HG02943 (cell line): ENCODE results near the gene TAS2R50.
"Not testable (repeated sequence)": the region's sequence is repeated elsewhere in the genome, so short reads cannot be mapped to it uniquely, and the experiment has no call there.

Source experiments
- ATAC-seq: cut with Tn5 transposase; IDR thresholded peaks from one replicate; pipeline ENCODE4 v1.9.1; 2021; ENCODE audit warnings: mild to moderate bottlenecking, low read depth, moderate library complexity; ENCODE audit not compliant: unreplicated experiment

TAS2R50 gene, protein sequence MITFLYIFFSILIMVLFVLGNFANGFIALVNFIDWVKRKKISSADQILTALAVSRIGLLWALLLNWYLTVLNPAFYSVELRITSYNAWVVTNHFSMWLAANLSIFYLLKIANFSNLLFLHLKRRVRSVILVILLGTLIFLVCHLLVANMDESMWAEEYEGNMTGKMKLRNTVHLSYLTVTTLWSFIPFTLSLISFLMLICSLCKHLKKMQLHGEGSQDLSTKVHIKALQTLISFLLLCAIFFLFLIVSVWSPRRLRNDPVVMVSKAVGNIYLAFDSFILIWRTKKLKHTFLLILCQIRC

DNA sequence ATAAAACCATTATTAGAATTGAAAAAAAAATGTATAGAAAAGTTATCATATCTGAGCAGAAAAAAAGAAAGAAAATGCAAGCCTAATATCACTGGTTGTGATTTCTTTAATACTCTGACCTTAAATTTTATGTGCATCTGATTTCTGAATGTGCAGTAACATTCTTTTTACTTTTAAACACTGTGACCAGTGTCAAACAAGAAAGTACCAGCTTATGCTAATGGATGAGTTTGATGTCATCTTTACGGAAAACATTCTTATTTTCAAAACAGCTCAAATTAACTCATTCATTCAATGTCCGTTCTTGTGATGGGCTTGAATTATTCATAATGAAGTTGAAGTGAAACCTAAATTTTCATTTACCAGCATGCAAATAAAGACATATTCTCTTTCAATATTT is at the start of gene TAS2R50:
Gene TAS2R50, minus strand, starts transcription at position 101 of the 400 bp plus-strand sequence. Its CDS starts 52 bp downstream, at position 49.
- ATAC-seq, result no peak

DNA sequence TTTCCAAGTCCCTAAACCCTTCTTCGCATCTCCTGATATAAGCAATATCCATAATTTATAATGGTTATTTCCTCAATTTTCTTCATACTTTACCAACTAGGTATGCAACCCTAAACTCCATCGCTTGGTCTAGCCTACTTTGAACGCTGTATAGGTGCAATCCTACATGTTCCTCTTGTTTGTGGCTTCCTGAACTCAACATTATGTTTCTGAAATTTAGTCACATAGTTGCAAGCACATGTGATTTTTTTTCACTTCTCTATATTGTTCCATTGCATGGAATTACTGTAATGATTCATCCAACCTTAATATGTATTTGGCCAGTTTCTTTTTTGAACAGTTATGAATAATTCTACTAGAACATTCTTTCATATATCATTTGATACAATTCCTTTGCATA is 47.2 kb upstream of the TAS2R50 start:
- not testable (repeated sequence) for ATAC-seq

DNA sequence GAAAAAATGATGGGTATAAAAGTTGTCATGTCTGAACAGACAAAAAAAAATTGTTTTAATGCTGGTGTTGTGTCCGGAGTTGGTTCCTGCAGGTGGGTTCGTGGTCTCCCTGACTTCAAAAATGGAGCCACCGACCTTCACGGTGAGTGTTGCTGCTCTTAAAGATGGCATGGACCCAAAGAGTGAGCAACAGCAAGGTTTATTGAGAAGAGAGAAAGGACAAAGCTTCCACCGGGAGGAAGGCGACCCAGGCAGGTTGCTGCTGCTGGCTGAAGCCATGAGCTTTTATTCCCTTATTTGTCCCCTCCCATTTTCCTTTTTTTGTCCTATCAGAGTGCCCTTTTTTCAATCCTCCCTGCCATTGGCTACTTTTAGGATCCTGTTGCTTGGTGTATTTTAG is 44.6 kb upstream of the TAS2R50 start, which contains the start of gene TAS2R31:
Gene TAS2R31, minus strand, starts transcription at position 101 of the 400 bp plus-strand sequence. Its CDS starts 72 bp downstream, at position 29.
- ATAC-seq, result no peak

DNA sequence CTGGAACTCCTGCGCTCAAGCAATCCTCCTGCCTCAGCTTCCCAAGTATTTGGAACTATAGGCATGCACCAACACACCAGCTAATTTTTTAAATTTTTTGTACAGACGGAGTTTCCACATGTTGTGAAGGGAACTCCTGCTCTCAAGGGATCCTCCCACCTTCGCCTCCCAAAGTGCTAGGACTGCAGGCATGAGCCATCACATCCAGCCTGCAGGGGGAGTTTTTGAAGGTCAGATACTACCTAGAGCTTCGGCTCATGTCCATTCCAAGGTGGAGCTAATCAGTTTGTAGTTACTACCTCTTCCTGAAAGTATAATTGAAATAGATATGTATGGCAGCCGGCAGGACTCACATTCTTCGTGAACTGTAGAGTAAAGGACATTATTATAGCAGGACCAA is 39.4 kb upstream of the TAS2R50 start:
- ATAC-seq, result no peak

DNA sequence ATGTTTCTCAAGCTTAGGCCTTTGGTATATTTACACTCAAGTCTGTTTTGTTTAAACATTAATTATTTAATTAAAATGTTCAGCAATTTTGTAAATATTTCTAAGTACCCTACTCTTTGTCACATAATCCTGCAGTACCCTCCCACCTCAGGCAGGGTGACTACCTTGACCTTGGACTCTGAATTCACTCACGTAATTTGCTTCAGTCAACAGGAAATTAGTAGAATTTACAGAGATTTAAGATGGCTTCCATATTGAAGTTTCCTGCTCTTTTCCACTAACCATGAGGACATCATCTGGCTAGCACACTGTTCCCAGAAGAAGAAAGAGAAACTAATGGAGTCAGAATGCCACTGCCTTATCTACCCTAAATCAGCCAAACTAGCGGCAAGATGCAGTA is 36.7 kb upstream of the TAS2R50 start:
- no peak for ATAC-seq

DNA sequence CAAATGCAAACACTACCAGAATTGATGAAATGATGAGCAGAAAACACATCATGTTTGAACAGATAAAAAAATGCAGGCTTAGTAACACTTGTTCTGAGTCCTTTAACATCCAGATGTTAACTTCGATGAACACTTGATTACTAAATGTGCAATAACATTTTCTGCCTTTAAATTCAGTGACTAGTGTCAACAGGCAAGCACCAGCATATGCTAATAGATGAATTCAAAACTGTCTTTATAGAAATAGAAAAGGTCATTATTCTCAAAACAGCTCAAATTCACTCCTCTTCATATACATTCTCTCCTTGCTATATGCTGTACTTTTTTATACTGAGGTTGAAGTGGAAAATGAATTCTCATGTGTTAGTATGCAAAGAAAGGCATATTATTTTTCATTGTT is 35.8 kb upstream of the TAS2R50 start, which contains the start of gene TAS2R19:
Gene TAS2R19, minus strand, starts transcription at position 101 of the 400 bp plus-strand sequence. Its CDS starts 49 bp downstream, at position 52.
- ATAC-seq, result no peak

DNA sequence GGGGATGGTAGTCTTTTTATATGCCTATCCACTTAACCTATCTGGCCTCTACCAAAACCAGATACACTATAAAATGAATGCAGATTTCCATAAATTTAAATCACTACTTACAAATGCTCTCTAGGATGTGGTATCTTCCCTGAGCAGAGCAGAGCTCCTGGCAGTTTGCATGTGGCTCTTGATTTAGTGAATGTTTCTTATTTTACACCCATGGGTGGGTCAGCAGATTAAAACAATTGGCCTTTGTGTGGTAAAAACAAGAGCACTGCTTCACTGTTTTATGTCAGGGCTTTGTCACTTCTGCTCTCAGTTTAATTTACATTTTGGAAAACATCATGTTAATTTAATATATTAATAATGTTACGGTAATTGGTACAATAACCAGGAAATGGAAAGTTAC is 30.2 kb upstream of the TAS2R50 start:
- ATAC-seq, result no peak

DNA sequence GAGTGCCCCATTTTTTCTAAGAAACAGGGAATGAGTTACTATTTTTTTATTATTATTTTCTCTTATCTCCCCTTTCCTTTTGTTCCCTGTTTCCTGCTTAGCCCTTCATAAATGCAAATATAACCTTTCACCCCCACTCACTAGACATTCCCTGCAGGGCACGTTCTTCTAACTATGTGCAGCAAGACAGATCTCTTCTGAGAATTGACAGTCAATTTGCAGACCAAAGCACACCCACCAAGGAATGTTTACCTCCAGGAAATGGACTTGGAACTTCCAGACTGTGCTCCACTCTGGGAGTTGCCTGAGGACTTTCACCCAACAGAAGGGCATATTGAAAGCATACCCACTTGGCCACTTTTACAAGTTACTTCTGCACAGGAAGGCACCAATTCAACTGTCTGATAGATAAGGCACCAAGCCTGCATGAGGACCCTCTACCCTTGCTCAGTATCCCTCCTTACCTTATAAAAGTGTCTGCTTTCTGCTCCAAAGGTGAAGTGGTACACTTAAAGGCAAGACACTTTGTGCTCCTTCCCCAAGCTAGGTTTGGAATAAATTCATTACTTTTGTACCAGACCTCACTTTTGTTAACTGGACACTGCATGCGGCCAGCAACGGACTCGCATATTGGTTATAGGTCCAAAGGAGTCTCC is 29.2 kb upstream of the TAS2R50 start:
- no peak for ATAC-seq

DNA sequence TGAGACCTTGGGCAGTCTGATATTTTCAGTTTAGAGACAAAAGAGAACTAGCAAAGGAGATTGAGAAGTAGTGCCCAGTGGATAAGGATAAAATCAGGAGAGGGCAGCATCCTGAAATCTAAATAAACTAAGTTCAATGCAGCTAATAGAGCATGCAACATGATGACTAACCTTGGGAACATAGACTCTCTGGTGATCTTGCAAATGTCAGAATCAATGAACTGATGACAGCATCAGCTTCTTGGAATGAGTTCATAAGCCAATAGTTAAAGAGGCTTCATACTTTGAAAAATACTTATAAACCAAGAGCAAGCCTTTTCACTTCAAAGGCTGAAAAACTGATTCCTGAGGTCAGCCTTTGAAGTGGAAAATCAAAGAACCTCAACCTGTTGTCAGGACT is 27.5 kb upstream of the TAS2R50 start:
- ATAC-seq, result no peak

DNA sequence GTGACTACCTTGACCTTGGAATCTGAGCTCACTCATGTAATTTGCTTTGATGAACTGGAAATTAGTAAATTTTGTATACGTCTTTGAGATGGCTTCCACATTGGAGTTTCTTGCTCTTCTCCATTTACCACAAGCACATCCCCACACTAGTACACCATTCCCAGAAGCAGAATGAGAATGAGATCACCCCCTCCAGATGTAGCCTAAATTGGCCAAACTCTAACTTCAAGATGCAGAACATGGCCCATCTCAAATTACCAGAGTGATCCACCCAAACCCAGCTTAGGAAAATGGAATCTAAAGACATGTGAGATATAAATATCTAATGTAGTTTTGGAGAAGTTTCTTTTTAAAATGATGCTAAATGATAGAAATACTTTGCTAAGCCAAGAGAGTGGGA is 20.9 kb upstream of the TAS2R50 start:
- no peak for ATAC-seq

DNA sequence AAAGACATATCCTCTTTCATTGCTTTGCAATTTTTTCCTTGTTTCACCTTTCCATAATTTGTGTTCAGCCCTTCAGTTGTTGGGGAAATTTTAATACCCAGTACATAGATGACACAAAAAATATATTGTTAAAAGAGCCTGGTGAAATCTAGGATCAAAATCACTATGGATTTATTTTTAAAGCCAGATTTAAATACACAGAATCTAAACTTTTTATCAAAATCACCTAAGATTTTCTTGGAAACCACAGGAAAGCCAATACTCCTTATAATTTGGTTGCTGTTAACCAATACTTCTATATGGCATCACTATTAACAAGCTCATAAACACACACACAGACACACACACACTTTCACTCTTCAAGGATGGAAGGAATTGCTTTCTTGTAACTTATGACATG is 11.5 kb upstream of the TAS2R50 start, which contains the start of gene TAS2R20:
Gene TAS2R20, minus strand, starts transcription at position 101 of the 400 bp plus-strand sequence. CDS start 429 bp downstream, outside the sequence.
- no peak for ATAC-seq

DNA sequence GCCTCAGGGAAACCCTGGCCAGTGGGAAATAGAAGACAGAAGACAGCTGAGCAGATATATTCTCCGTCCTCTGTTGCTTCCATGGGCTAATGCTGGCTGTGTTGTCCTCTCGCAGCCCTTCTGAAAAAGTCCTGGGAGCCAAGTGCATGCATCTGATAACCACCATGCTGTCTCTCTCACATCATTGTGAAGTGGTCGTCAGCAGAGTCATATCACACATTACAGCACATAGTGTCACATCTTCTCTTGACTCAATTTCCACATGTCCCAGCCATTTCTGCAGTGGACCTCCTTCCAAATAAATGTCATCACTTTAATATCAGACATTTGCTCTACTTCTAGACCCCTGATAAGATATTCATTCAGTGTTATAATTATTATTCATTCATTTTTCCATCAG is 7.6 kb upstream of the TAS2R50 start:
- ATAC-seq, result no peak

DNA sequence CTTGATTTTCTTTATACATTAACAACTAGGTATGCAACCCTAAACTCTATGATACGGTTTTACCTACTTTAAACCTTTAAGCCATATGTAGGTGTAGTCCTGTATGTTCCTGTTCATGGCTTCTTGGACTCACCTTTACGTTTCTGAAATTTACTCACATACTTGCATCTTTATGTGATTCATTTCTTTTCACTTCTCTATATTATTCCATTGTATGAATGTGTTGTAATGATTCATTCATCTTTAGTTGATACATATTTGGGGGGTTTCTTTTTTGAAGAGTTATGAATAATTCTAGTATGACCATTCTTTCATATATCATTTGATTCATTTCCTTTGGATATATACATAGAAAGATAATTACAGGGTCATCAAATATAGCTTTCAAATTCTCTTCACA is 2.4 kb upstream of the TAS2R50 start:
- no peak for ATAC-seq

DNA sequence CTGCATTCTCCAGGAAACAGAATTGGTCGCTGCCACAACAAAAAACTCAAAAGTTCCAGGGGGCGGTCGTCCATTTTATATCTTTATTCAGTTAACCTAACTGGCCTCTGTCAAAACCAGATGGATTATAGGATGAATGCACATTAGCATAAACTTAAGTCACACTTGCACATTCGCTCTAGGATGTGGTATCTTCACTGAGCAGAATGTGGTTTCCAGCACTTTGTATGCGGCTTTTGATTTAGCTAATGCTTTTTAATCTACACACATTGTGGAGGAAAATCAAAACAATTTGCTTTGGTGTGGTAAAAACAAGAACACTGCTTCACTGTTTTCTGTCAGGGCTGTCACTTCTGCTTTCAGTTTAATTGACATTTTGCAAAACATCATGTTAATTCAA is 4.5 kb downstream of the TAS2R50 start:
- no peak for ATAC-seq

DNA sequence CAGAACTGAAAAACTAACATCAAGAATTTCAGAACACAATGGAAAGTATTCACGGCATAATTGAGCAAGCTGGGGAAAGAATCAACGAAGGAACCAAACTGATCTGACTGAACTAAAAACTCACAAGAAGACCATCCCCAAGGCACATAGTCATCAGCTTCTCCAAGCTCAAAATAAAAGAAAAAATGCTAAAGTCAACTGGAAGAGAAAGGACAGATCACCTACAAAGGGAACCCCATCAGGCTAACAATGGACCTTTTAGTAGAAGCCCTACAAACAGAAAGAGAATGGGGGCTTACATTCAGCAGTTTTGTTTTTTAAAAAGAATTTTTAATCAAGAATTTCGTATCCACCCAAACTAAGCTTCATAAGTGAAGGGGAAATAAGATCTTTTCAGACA is 11.7 kb downstream of the TAS2R50 start:
- no peak for ATAC-seq

DNA sequence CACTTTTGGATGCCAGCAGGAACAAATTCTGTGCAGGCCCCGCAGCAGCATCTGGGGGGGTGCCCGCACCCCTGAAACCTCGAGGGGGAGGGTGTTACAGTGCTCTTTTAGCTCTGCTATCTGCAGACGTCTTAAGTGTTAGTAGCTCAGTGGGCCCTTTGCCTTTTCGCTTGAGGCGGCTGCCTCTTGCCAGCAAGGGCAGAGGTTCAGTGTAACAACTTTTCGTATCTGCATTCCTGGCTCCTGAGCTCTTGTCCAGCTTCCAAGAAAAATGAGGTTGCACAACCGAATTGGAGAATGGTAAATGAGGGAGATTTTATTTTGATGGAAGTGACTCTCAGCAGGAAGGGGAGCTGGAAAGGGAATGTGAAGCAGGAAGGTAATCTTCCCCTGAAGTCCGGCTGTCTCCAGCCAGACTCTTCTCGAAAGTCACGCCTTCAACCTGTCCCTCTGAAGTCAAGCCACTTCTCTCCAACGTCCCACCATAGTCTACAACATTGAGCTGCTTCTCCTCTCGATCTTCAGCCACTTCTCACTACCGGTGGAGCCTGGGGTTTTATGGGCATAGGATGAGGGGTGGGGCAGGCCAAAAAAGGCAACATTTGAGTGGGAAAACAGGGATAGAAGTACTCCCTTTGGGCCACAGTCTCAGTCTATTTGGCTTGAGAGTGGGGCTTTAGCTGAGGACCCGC is 17.8 kb downstream of the TAS2R50 start:
- no peak for ATAC-seq

DNA sequence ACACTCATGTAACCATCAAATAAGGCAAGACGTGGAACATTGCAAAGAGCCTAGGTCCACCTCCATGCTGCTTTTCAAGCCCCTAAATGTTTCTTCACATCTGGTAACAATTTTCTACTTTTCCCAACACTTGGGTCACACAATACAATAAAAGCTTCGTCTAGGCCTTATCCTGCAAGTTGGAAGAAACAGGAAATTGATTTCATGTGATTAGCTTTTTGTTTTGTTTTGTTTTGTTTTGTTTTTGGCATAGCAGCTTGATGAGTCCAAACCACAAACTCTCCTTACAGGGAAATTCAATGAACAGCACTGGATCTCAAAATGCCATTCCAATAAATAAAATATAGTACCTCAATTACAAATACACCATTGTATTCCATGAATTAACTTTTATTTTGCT is 19.3 kb downstream of the TAS2R50 start:
- no peak for ATAC-seq

DNA sequence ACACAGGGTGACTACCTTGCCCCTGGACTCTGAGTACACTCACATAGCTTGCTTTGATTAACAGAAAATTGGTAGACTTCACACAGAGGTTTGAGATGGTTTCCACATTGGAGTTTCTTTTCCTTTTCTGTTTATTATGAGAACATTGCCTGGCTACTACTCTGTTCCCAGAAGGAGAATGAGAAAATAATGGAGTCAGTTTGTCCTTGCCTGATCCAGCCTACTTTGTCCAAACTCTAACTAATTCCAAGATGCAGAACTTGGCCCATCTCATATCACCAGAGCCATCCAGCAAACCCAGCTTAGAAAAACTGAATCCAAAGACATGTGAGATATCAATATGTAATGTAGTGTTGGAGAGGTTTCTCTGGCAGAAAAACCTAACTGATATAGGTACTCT is 20.4 kb downstream of the TAS2R50 start:
- ATAC-seq, result no peak

DNA sequence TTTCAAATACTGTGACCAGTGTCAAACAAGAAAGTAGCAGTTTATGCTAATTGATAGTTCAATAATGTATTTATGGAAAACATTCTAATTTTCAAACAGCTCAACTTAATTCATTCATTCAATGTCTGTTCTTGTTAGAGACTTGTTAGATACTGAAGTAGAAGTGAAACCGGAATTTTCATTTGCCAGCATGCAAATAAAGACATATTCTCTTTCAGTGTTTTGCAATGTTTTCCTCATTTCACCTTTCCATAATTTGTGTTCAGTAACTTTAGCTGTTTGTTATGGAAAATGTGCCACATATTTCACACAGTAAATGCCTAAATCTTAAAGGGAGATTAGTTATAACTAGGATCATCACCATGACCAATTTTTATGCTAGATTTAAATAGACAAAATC is 21.2 kb downstream of the TAS2R50 start:
- ATAC-seq, result no peak

DNA sequence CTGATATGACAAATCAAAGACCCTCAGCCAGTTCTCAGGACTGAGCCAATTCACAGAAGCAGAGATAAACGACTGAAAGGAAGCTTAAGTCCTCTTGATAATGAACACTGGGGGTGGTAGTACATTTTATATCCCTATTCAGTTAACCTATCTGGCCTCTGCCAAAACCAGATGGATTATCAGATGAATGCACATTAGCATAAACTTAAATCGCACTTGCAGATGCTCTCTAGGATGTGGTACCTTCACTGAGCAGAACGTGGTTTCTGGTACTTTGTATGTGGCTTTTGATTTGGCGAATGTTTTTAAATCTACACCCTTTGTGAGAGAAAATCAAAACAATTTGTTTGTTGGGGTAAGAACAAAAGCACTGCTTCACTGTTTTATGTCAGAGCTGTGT is 26.5 kb downstream of the TAS2R50 start:
- ATAC-seq, result no peak

DNA sequence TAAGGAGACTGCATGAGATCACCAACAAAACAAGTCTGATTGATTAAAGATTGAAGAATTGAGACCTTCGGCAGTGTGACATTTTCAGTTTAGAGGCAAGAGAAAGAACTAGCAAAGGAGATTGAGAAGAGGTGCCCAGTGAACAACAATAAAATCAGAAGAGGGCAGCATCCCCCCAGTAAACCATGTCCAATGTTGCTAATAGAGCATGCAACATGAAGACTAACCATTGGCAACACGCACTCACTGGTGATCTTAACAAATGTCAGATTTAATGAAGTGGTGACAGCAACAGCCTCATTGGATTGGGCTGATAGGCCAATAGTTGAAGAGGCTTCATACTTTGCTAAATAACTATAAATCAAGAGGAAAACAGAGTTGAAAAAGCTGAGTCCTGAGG is 26.9 kb downstream of the TAS2R50 start:
- ATAC-seq, result no peak
